ENCODE results near the gene TMEM17.

The TMEM17 gene

GRCh38 chr2:62462211-62462610 is 43.8 kb downstream of the TMEM17 start:
- Histone ChIP-seq H3K27me3 (ENCODE audit: control insufficient read depth, low read length) (peaks cover 3% of the 10 kb centered on the region; the same call in 1 of the 2 replicates), H3K4me3 (ENCODE audit: low read length) (no peak overlapping the region), H3K36me3 (ENCODE audit: control insufficient read depth, low read length) (no peaks in the 10 kb centered on the region), H3K9me2 (replicated peaks; ENCODE audit: control insufficient read depth, low read length) (no peaks in the 10 kb centered on the region), H3F3A (ENCODE audit: control insufficient read depth, insufficient read depth) (no peaks in the 10 kb centered on the region), H4K20me1 (ENCODE audit: control insufficient read depth, insufficient read depth, low read depth, low read length) (no peaks in the 10 kb centered on the region), H3K79me2 (ENCODE audit: control insufficient read depth, low read length) (no peaks in the 10 kb centered on the region), H3K4me2 (ENCODE audit: low read length) (no peak overlapping the region), H3K4me1 (ENCODE audit: control insufficient read depth, low read length) (peaks cover 2% of the 10 kb centered on the region; the same call in 1 of the 2 replicates), H3K9me3 (ENCODE audit: control insufficient read depth, insufficient read depth, low read length) (no peaks in the 10 kb centered on the region), H3K27ac (ENCODE audit: low read depth, low read length) (no peak overlapping the region)
- no peak for TF ChIP-seq EZH2phosphoT487 (IDR thresholded peaks at IDR 0.05; ENCODE audit: borderline replicate concordance, low read length)
- no peak for TF ChIP-seq CTCF (IDR thresholded peaks at IDR 0.05; ENCODE audit: low read depth, low read length, poor library complexity, severe bottlenecking)

DNA sequence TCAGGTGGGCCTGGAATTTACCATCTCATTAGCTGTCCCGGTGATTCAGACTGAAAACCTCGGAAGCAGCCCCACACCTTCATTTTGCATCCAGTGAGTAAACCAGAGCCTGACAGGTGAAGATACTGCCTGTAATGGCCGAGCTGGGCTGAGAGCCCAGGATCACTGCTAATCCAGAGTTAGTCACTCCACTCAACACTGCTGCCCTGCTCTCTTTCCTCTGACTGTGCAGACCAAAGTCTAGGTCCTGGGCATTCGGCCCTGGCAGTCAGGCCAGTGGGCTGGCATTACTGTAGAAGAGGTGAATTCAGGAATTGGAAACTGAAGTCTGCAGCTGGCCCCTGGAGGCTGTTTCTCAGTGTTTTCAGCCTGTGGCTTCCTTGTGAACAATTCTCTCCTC is 44.3 kb downstream of the TMEM17 start:
- Histone ChIP-seq H3K4me1 (ENCODE audit: control insufficient read depth, low read length) (peaks cover 6% of the 10 kb centered on the region; the same call in 1 of the 2 replicates), H3K9me3 (ENCODE audit: control insufficient read depth, insufficient read depth, low read length) (no peaks in the 10 kb centered on the region), H3K4me2 (ENCODE audit: low read length) (no peak overlapping the region), H3F3A (ENCODE audit: control insufficient read depth, insufficient read depth) (no peaks in the 10 kb centered on the region), H4K20me1 (ENCODE audit: control insufficient read depth, insufficient read depth, low read depth, low read length) (no peaks in the 10 kb centered on the region), H3K27ac (ENCODE audit: low read depth, low read length) (no peak overlapping the region), H3K79me2 (ENCODE audit: control insufficient read depth, low read length) (no peaks in the 10 kb centered on the region), H3K9me2 (replicated peaks; ENCODE audit: control insufficient read depth, low read length) (no peaks in the 10 kb centered on the region), H3K27me3 (ENCODE audit: control insufficient read depth, low read length) (peaks cover 3% of the 10 kb centered on the region; the same call in 1 of the 2 replicates), H3K4me3 (ENCODE audit: low read length) (no peak overlapping the region), H3K36me3 (ENCODE audit: control insufficient read depth, low read length) (no peaks in the 10 kb centered on the region)
- no peak for TF ChIP-seq CTCF (IDR thresholded peaks at IDR 0.05; ENCODE audit: low read depth, low read length, poor library complexity, severe bottlenecking)
- TF ChIP-seq EZH2phosphoT487 (IDR thresholded peaks at IDR 0.05; ENCODE audit: borderline replicate concordance, low read length) = no peak

DNA sequence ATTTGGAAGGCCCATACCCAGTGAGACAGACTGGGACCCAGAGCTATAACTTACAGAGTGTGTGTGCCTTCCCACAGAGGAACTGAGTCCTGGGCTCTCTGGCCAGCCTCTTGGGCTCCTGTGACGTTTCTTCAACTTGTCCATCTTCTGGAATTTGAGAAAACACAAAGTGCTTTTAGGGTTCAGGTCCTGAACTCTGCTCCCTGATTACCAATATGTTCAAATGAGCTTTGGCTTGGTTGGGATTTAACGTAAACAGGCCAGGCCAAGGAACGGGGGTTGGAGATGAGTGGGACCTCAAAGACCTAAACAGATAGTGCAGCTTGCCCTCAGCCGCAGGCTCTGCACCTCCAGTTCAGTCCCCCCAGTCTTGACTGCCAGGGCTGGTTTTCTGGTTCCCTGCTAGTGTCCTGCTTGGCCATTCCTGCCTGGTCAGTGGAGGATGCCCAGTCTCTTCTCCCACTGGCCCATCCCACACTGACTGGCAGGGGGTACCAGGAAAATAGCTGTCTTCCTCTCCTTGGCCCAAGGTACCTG is 44.9 kb downstream of the TMEM17 start:
- H3K4me1 ChIP-seq (ENCODE audit: control insufficient read depth, low read length) = peaks cover 9% of the 10 kb centered on the region; the same call in 1 of the 2 replicates
- no peak for TF ChIP-seq CTCF (IDR thresholded peaks at IDR 0.05; ENCODE audit: low read depth, low read length, poor library complexity, severe bottlenecking)
- no peak for TF ChIP-seq EZH2phosphoT487 (IDR thresholded peaks at IDR 0.05; ENCODE audit: borderline replicate concordance, low read length)
- H3K27me3 ChIP-seq (ENCODE audit: control insufficient read depth, low read length) = peaks cover 8% of the 10 kb centered on the region; the same call in 1 of the 2 replicates
- H3F3A ChIP-seq (ENCODE audit: control insufficient read depth, insufficient read depth) = no peaks in the 10 kb centered on the region
- H3K4me3 ChIP-seq (ENCODE audit: low read length) = no peak overlapping the region
- no peaks in the 10 kb centered on the region for H3K36me3 ChIP-seq (ENCODE audit: control insufficient read depth, low read length)
- no peaks in the 10 kb centered on the region for H4K20me1 ChIP-seq (ENCODE audit: control insufficient read depth, insufficient read depth, low read depth, low read length)
- H3K9me2 ChIP-seq (replicated peaks; ENCODE audit: control insufficient read depth, low read length) = no peaks in the 10 kb centered on the region
- H3K27ac ChIP-seq (ENCODE audit: low read depth, low read length) = no peak overlapping the region
- H3K79me2 ChIP-seq (ENCODE audit: control insufficient read depth, low read length) = no peaks in the 10 kb centered on the region
- no peak overlapping the region for H3K4me2 ChIP-seq (ENCODE audit: low read length)
- no peaks in the 10 kb centered on the region for H3K9me3 ChIP-seq (ENCODE audit: control insufficient read depth, insufficient read depth, low read length)
